ENCODE measurements around the gene HES4. TPM values are rescaled to one million over a fixed set of nuclear protein-coding genes. Genes with fewer than 3 reads are reported as not detected.

HES4 gene
- polyA plus RNA-seq, 1 of the 3 experiments (the other 2 are of a cell fraction), result 4.7 TPM

DNA sequence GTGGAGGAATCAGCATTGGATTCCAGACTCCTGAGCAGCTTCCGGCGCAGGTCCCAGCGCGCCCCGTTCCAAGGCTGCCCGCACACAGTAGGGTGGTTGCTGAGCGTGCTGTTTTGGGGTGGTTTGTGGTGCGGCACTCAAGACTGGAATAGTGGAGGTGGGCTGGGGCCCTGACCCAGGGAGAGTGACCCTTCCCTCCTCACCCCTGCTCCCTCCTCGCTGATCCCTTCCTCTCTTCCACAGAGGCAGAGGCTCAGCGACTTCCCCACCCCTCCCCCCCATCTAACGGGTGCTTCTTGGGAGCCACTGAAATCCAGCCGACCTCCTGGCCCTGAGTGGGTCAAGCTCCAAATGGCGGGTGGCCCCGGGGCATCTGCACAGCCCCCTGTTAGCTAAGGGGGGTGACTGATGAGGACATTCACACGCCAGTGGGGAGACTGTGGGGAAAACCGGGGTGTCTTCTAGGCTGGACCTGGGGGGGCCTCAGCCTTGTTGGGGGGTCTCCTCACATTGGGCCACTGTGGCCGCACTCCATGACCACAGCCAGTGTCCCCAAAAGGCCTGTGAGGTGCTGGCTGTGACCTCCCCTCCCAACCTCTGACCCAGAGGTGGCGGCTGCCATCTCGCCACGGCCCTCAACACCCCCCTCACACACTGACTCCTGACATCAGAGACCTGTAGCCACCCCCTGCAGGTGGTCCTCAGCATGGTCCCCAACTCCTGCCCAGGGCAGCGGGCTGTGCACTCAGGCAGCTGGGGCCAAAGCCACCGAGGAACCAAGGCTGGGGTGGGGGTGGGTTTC, 3.9 kb upstream of the HES4 start:
- H3K9me3 ChIP-seq, result no peaks in the 10 kb centered on the region
- ChIA-PET POLR2A (no interaction called here), CTCF (interaction anchor here (0.5 to 13.2 kb wide), 14 partner anchors 10 to 99 kb away, joined by 3 to 246 read pairs (median 16); partner anchors contain the start of genes AGRN, ISG15, NOC2L and PERM1)
- no peaks in the 10 kb centered on the region for H3K9me2 ChIP-seq
- no peak overlapping the region for H3K4me2 ChIP-seq
- no peak overlapping the region for H3K4me3 ChIP-seq (ENCODE audit: low read depth in 2 of 2, low read length in 1 of 2)
- 66% methylated on average over 4 of the region's 22 CpGs for WGBS (ENCODE audit: low lambda C conversion rate)
- no peak overlapping the region for H3K9ac ChIP-seq
- no peaks in the 10 kb centered on the region for H3K79me2 ChIP-seq (ENCODE audit: insufficient read depth)
- no peaks in the 10 kb centered on the region for H3F3A ChIP-seq (replicated peaks; ENCODE audit: insufficient read depth)
- TF ChIP-seq, protein P1, sequence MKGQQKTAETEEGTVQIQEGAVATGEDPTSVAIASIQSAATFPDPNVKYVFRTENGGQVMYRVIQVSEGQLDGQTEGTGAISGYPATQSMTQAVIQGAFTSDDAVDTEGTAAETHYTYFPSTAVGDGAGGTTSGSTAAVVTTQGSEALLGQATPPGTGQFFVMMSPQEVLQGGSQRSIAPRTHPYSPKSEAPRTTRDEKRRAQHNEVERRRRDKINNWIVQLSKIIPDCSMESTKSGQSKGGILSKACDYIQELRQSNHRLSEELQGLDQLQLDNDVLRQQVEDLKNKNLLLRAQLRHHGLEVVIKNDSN (IDR thresholded peaks at IDR 0.05; ENCODE audit: borderline replicate concordance, low read depth), result no peak
- no peak for TF ChIP-seq SMC3 (IDR thresholded peaks at IDR 0.05; ENCODE audit: low read depth, low read length)
- TF ChIP-seq REST (IDR thresholded peaks at IDR 0.05; ENCODE audit: low read depth, low read length), result no peak
- no peak for TF ChIP-seq TAF1 (IDR thresholded peaks at IDR 0.05; ENCODE audit: borderline replicate concordance, low read depth, low read length)
- no peak for TF ChIP-seq MAX (IDR thresholded peaks at IDR 0.05; ENCODE audit: low read depth)
- no peak for TF ChIP-seq CHD2 (IDR thresholded peaks at IDR 0.05; ENCODE audit: low read length, partially characterized antibody)
- TF ChIP-seq MEF2A (IDR thresholded peaks at IDR 0.05; ENCODE audit: borderline replicate concordance, low read depth), result no peak
- TF ChIP-seq CTCF (IDR thresholded peaks at IDR 0.05), result no peak
- no peak for TF ChIP-seq RCOR1 (IDR thresholded peaks at IDR 0.05; ENCODE audit: low read length)
- no peak for TF ChIP-seq TEAD4 (IDR thresholded peaks at IDR 0.05; ENCODE audit: borderline replicate concordance, insufficient read depth)
- no peak for TF ChIP-seq NFIC (IDR thresholded peaks at IDR 0.05; ENCODE audit: borderline replicate concordance)
- TF ChIP-seq GABPA (IDR thresholded peaks at IDR 0.05; ENCODE audit: low read depth), result no peak
- TF ChIP-seq YY1 (IDR thresholded peaks at IDR 0.05; ENCODE audit: low read depth), result no peak
- no peak for TF ChIP-seq TCF12 (IDR thresholded peaks at IDR 0.05)
- TF ChIP-seq FOXJ3 (CRISPR knock-in tag; IDR thresholded peaks at IDR 0.05), result no peak
- no peak for TF ChIP-seq RXRA (IDR thresholded peaks at IDR 0.05; ENCODE audit: borderline replicate concordance, low read depth)
- DNase-seq, result no peak
- H2AFZ ChIP-seq (ENCODE audit: low read depth), result no peak overlapping the region
- H3K27ac ChIP-seq (ENCODE audit: low read depth in 2 of 2, low read length in 1 of 2), result peak overlapping the region in 1 of 2 experiments; percentile 98; a peak in 2 of 4 replicates
- H4K20me1 ChIP-seq (ENCODE audit: insufficient read depth), result no peaks in the 10 kb centered on the region
- peaks cover 12% of the 10 kb centered on the region; the same call in 1 of the 2 replicates for H3K27me3 ChIP-seq (ENCODE audit: insufficient read depth)
- no peaks in the 10 kb centered on the region for H3K36me3 ChIP-seq (replicated peaks in 1 of 2; ENCODE audit: control insufficient read depth in 1 of 2, insufficient read depth in 2 of 2, low read length in 1 of 2)
- H3K4me1 ChIP-seq (ENCODE audit: control insufficient read depth in 1 of 2, insufficient read depth in 2 of 2, low read depth in 1 of 2, low read length in 1 of 2), result peaks cover 0 to 45% of the 10 kb centered on the region in 2 experiments; a peak in 1 of 4 replicates
